ENCODE measurements around the gene PDE4A. TPM values are rescaled to one million over a fixed set of nuclear protein-coding genes. Genes with fewer than 3 reads are reported as not detected.
"Not testable (repeated sequence)": the region's sequence is repeated elsewhere in the genome, so short reads cannot be mapped to it uniquely, and the experiment has no call there.

Gene PDE4A
- total RNA-seq, 3 donors from 2014 or later (not counting 1 experiment from before 2014, with no cell fraction given): 34.2 to 46.2 (median 44.9) TPM

DNA sequence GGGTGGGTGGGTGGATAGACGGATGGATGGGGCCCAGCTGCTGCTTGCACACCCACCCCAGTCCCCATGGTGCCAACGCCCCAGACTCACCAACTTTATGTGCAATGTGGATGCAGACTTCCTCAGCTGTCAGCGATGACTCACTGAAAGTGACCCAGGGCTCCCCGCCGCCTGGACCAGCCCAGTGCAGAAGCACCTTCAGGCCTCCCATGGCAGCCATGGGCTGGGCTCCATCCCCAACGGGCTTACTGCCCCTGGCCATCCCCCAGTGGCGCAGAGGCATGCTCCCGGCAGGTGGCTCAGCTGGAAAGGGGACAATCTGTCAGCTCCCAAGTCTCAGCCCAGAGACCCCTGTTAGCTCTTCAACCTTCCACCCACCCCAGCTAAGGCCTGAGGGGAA lies 42.2 kb upstream of the PDE4A start:
- no peak overlapping the region for H3K4me3 ChIP-seq (ENCODE audit: low read length)
- ATAC-seq (no peak), DNase-seq (no peak)
- Mint-ChIP-seq H3K27ac (peak overlapping the region; percentile 43 to 63), H3K4me3 (no peak overlapping the region), H3K27me3 (ENCODE audit: low read depth in 2 of 2) (no peaks in the 10 kb centered on the region), H3K9me3 (no peaks in the 10 kb centered on the region), H3K4me1 (peaks cover 19 to 37% of the 10 kb centered on the region in 2 donors), H3K36me3 (no peaks in the 10 kb centered on the region)
- H3K27me3 ChIP-seq (ENCODE audit: control insufficient read depth, insufficient read depth, low read length): no peaks in the 10 kb centered on the region
- H3K4me1 ChIP-seq (ENCODE audit: control insufficient read depth, insufficient read depth, low read length): peaks cover 22% of the 10 kb centered on the region
- TF ChIP-seq, protein P1, sequence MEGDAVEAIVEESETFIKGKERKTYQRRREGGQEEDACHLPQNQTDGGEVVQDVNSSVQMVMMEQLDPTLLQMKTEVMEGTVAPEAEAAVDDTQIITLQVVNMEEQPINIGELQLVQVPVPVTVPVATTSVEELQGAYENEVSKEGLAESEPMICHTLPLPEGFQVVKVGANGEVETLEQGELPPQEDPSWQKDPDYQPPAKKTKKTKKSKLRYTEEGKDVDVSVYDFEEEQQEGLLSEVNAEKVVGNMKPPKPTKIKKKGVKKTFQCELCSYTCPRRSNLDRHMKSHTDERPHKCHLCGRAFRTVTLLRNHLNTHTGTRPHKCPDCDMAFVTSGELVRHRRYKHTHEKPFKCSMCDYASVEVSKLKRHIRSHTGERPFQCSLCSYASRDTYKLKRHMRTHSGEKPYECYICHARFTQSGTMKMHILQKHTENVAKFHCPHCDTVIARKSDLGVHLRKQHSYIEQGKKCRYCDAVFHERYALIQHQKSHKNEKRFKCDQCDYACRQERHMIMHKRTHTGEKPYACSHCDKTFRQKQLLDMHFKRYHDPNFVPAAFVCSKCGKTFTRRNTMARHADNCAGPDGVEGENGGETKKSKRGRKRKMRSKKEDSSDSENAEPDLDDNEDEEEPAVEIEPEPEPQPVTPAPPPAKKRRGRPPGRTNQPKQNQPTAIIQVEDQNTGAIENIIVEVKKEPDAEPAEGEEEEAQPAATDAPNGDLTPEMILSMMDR (IDR thresholded peaks at IDR 0.05): no peak
- WGBS (ENCODE audit: insufficient coverage): 97% methylated on average over 7 of the region's 8 CpGs
- intact Hi-C loops (cut with micrococcal nuclease): no loop called here
- H3K27ac ChIP-seq (ENCODE audit: low read length): no peak overlapping the region
- peaks cover 14% of the 10 kb centered on the region for H3K36me3 ChIP-seq (ENCODE audit: control insufficient read depth, insufficient read depth, low read length)
- H3K9me3 ChIP-seq (ENCODE audit: control insufficient read depth, insufficient read depth, low read length): no peaks in the 10 kb centered on the region

- TF ChIP-seq, protein P1 (IDR thresholded peaks at IDR 0.05): no peak
- H3K4me1 ChIP-seq (ENCODE audit: control insufficient read depth, insufficient read depth, low read length): peaks cover 20% of the 10 kb centered on the region
- H3K27ac Mint-ChIP-seq: peak overlapping the region; percentile 97
Observed at GRCh38 chr19:10379880-10380312, 40.4 kb upstream of the PDE4A start.

DNA sequence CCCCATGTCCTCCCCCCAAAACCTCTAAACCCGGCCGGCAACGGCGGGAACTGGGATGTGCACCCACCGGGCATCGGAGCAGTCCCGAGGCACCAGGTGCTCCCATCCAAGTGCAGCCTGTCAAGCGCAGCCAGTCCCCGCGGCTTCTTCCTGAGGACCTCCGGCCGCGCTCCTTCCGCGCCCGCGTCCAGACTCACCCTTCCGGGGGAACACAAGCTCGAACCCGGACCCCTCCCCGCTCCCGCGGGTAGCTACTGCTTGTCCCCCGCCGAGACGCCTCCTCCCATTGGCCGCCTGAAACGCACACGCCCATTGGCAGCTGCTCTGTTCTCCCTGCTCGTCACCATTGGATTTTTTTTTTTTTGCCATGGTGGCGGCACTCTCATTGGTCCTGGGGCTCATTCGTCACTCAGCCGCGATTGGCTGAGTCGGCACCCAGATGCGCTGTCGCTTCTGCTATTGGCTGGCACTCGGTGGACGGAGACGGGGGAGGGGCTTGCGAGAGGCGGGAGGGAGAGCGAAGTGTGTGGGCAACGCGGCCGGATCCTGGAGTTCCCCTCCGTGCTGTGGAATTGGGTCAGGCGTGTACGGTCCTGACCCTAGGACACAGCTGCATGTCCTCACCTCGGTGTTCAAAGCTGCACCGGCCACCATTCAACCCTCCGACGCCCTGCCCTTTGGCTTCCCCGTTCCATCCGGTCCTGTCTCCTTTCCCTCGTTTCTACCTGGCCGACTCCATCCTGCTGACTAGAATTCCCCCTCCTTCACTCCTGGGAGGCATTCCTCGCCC lies 39.8 kb upstream of the PDE4A start, which contains the start of gene TYK2:
Gene TYK2 (minus strand): TSS at position 260 of the 790 bp plus-strand sequence. CDS start 2,166 bp downstream, outside the sequence.
- intact Hi-C loops (cut with micrococcal nuclease): loop anchor here (1.0 to 10.0 kb wide), 3 partner anchors 47 to 110 kb away; partner anchors contain the start of genes ICAM1 and RAVER1
- peak; percentile 90 to 97 (median 92) for ATAC-seq
- Histone ChIP-seq H3K4me3 (ENCODE audit: low read length) (peak within 1 kb of the TSS; percentile 92), H3K27me3 (ENCODE audit: control insufficient read depth, insufficient read depth, low read length) (no peaks in the 10 kb centered on the region), H3K36me3 (ENCODE audit: control insufficient read depth, insufficient read depth, low read length) (peaks cover 10% of the 10 kb centered on the region), H3K27ac (ENCODE audit: low read length) (peak within 1 kb of the TSS; percentile 93), H3K4me1 (ENCODE audit: control insufficient read depth, insufficient read depth, low read length) (peaks cover 20% of the 10 kb centered on the region), H3K9me3 (ENCODE audit: control insufficient read depth, insufficient read depth, low read length) (no peaks in the 10 kb centered on the region)
- Mint-ChIP-seq H3K27me3 (ENCODE audit: low read depth in 2 of 2) (no peaks in the 10 kb centered on the region), H3K4me1 (peaks cover 19 to 26% of the 10 kb centered on the region in 2 donors), H3K9me3 (no peaks in the 10 kb centered on the region), H3K27ac (peak within 1 kb of the TSS; percentile 97), H3K36me3 (no peaks in the 10 kb centered on the region), H3K4me3 (peak within 1 kb of the TSS; percentile 94)
- DNase-seq: peak; percentile 98 to 99
- under 1% methylated on average over 58 of the region's 58 CpGs for WGBS (ENCODE audit: insufficient coverage)
- TF ChIP-seq, protein P1 (IDR thresholded peaks at IDR 0.05): no peak

More at GRCh38 chr19:10379880-10380312, 40.4 kb upstream of the PDE4A start:
- Histone ChIP-seq H3K9me3 (ENCODE audit: control insufficient read depth, insufficient read depth, low read length) (no peaks in the 10 kb centered on the region), H3K36me3 (ENCODE audit: control insufficient read depth, insufficient read depth, low read length) (peaks cover 10% of the 10 kb centered on the region), H3K27me3 (ENCODE audit: control insufficient read depth, insufficient read depth, low read length) (no peaks in the 10 kb centered on the region), H3K27ac (ENCODE audit: low read length) (peak overlapping the region; percentile 84), H3K4me3 (ENCODE audit: low read length) (peak overlapping the region; percentile 92)
- Mint-ChIP-seq H3K4me3 (peak overlapping the region; percentile 94), H3K36me3 (no peaks in the 10 kb centered on the region), H3K9me3 (no peaks in the 10 kb centered on the region), H3K27me3 (ENCODE audit: low read depth in 2 of 2) (no peaks in the 10 kb centered on the region), H3K4me1 (peaks cover 19 to 30% of the 10 kb centered on the region in 2 donors)
- 3% methylated on average over 10 of the region's 10 CpGs for WGBS (ENCODE audit: insufficient coverage)
- intact Hi-C loops (cut with micrococcal nuclease): loop anchor here (1.0 to 10.0 kb wide), 3 partner anchors 47 to 109 kb away; partner anchors contain the start of genes ICAM1 and RAVER1
- DNase-seq (no peak), ATAC-seq (no peak)

- peaks cover 20% of the 10 kb centered on the region for H3K4me1 ChIP-seq (ENCODE audit: control insufficient read depth, insufficient read depth, low read length)
- not testable (repeated sequence) for H3K36me3 ChIP-seq (ENCODE audit: control insufficient read depth, insufficient read depth, low read length); H3K27ac Mint-ChIP-seq; H3K9me3 ChIP-seq (ENCODE audit: control insufficient read depth, insufficient read depth, low read length); H3K9me3 Mint-ChIP-seq; H3K27me3 ChIP-seq (ENCODE audit: control insufficient read depth, insufficient read depth, low read length); H3K4me3 ChIP-seq (ENCODE audit: low read length); H3K27me3 Mint-ChIP-seq (ENCODE audit: low read depth in 2 of 2); H3K36me3 Mint-ChIP-seq; DNase-seq; H3K27ac ChIP-seq (ENCODE audit: low read length); ATAC-seq; H3K4me3 Mint-ChIP-seq
- intact Hi-C loops (cut with micrococcal nuclease): loop anchor here (10.0 kb wide), 1 partner anchor 52 kb away; no protein-coding TSS in a partner anchor
- H3K4me1 Mint-ChIP-seq: peaks cover 19 to 26% of the 10 kb centered on the region in 2 donors
- 94% methylated on average over 8 of the region's 8 CpGs for WGBS (ENCODE audit: insufficient coverage)
Observed at GRCh38 chr19:10383223-10383499, 37.2 kb upstream of the PDE4A start.
